Panc1 (cell line): ENCODE data around the gene CES4A. TPM values are rescaled to one million over a fixed set of nuclear protein-coding genes. Genes with fewer than 3 reads are reported as not detected.

Experiments
- ATAC-seq: fragments of 200-7000 bp; cut with Tn5 transposase; 2 replicates; pipeline ENCODE4 v1.9.1; 2020; ENCODE audit warnings: mild to moderate bottlenecking, moderate library complexity
- BruUV-seq: library from RNA; stranded (reverse); fragments of 400-500 nt; replicated peaks from 2 replicates; lab custom pipeline; 2021; lab: Mats Ljungman, UMichigan
- CTCF ChIA-PET: fragments of 300-600 bp; sonication (Branson Sonifier 250); formaldehyde crosslinking; loops from one replicate; lab custom pipeline; 2022; ENCODE audit warnings: antibody characterized with exemption; lab: Charles Lee
- POLR2A ChIA-PET: fragments of 300-600 bp; sonication (Branson Sonifier 250); formaldehyde crosslinking; loops from one replicate; lab custom pipeline; 2022; ENCODE audit warnings: antibody characterized with exemption; lab: Charles Lee
- DNase-seq: peaks from one replicate; pipeline ENCODE4 v3.0.0-alpha.2; 2010; ENCODE audit warnings: low read depth, low spot score
- H3K27ac ChIP-seq: 2 replicates; pipeline ENCODE4 v1.5.1; 2011; ENCODE audit warnings: mild to moderate bottlenecking, low read length, inconsistent platforms
- H3K27me3 ChIP-seq: fragments of 200-500 bp; sonication (Bioruptor generic); 2 replicates; pipeline ENCODE4 v1.6.0; 2014; ENCODE audit warnings: low read length, inconsistent platforms; ENCODE audit not compliant: control insufficient read depth, insufficient read depth
- H3K36me3 ChIP-seq: fragments of 200-500 bp; sonication (Bioruptor generic); 2 replicates; pipeline ENCODE4 v1.5.1; 2014; ENCODE audit warnings: inconsistent platforms, mild to moderate bottlenecking, low read length, moderate library complexity; ENCODE audit not compliant: control insufficient read depth, insufficient read depth
- H3K4me1 ChIP-seq: 2 replicates; pipeline ENCODE4 v1.5.1; 2011; ENCODE audit warnings: inconsistent platforms, mild to moderate bottlenecking, low read length, moderate library complexity; ENCODE audit not compliant: control insufficient read depth, insufficient read depth
- H3K4me3 ChIP-seq, 2 experiments: 2 replicates each; pipeline ENCODE4 v1.5.1; 2011 to 2012; ENCODE audit warnings: low read depth in 2 of 2, low read length in 2 of 2, mild to moderate bottlenecking in 2 of 2, inconsistent platforms in 1 of 2, moderate library complexity in 1 of 2
- H3K9me3 ChIP-seq: fragments of 200-500 bp; sonication (Bioruptor generic); 2 replicates; pipeline ENCODE4 v1.5.1; 2014; ENCODE audit warnings: low read depth, mild to moderate bottlenecking, inconsistent platforms, low read length, moderate library complexity; ENCODE audit not compliant: control insufficient read depth, insufficient read depth
- CTCF ChIP-seq: fragments of 450-650 bp; IDR thresholded peaks from 2 replicates; pipeline ENCODE4 v1.5.1; 2017; ENCODE audit warnings: mild to moderate bottlenecking
- POLR2AphosphoS5 ChIP-seq: IDR thresholded peaks from 2 replicates; pipeline ENCODE4 v1.6.1; 2012; ENCODE audit warnings: mild to moderate bottlenecking, low read depth, low read length, moderate library complexity
- REST ChIP-seq, 2 experiments: IDR thresholded peaks; 2 replicates each; pipeline ENCODE4 v1.6.1; 2011 to 2012; ENCODE audit warnings: low read depth in 2 of 2, control low read depth in 1 of 2, low read length in 1 of 2, mild to moderate bottlenecking in 1 of 2, moderate library complexity in 1 of 2; ENCODE audit not compliant: insufficient read depth in 1 of 2
- SIN3A ChIP-seq: IDR thresholded peaks from 2 replicates; pipeline ENCODE4 v1.6.1; 2012; ENCODE audit warnings: low read depth, mild to moderate bottlenecking, low read length, moderate library complexity, borderline replicate concordance; ENCODE audit not compliant: insufficient read depth
- TCF7L2 ChIP-seq: IDR thresholded peaks from 2 replicates; pipeline ENCODE4 v1.6.1; 2011; ENCODE audit warnings: mild to moderate bottlenecking, low read depth, low read length, inconsistent platforms
- in situ Hi-C: cut with HindIII; loops from 2 replicates; pipeline ENCODE4 v1.10.0; 2016; ENCODE audit warnings: low sequenced_read_pairs, low pct_unique_long_range_greater_than_20kb
- intact Hi-C: fragments of 100-400 bp; cut with micrococcal nuclease; formaldehyde crosslinking; loops from one replicate; pipeline ENCODE4 v1.10.0; 2022; ENCODE audit not compliant: unreplicated experiment
- total RNA-seq: library from RNA; stranded (reverse); gene quantifications from one replicate; pipeline ENCODE4 v1.2.1, GENCODE V29; 2021; ENCODE audit not compliant: unreplicated experiment

CES4A gene
- total RNA-seq, 1 experiment from 2014 or later, result 6.1 TPM

- ATAC-seq, result no peak
- ChIA-PET CTCF (no interaction called here), POLR2A (no interaction called here)
- no peaks in the 10 kb centered on the region for H3K27me3 ChIP-seq
- no peaks in the 10 kb centered on the region for H3K9me3 ChIP-seq
- no peaks in the 10 kb centered on the region for H3K36me3 ChIP-seq
- TF ChIP-seq CTCF (no peak), REST (IDR thresholded peaks at IDR 0.05; ENCODE audit: insufficient read depth in 1 of 2, low read depth in 2 of 2, low read length in 1 of 2) (no peak), SIN3A (no peak), TCF7L2 (no peak), POLR2AphosphoS5 (no peak)
- no peak overlapping the region for H3K4me3 ChIP-seq
- DNase-seq, result no peak
- BruUV-seq, result no TSS peak
- in situ Hi-C loops (no loop called here), intact Hi-C loops (no loop called here)
- peaks cover 3% of the 10 kb centered on the region for H3K4me1 ChIP-seq
- H3K27ac ChIP-seq, result no peak overlapping the region
These were observed 48.2 kb upstream of the CES4A start for GRCh38 chr16:66940236-66940635.

- no peaks in the 10 kb centered on the region for H3K36me3 ChIP-seq
- ATAC-seq, result no peak
- BruUV-seq, result no TSS peak
- ChIA-PET POLR2A (no interaction called here), CTCF (interaction anchor here (0.6 kb wide), 1 partner anchor 84 kb away, joined by 3 read pairs; no protein-coding TSS in a partner anchor)
- H3K27me3 ChIP-seq, result no peaks in the 10 kb centered on the region
- no peaks in the 10 kb centered on the region for H3K4me1 ChIP-seq
- H3K4me3 ChIP-seq, result no peak overlapping the region
- TF ChIP-seq POLR2AphosphoS5 (no peak), CTCF (no peak), REST (IDR thresholded peaks at IDR 0.05; ENCODE audit: insufficient read depth in 1 of 2, low read depth in 2 of 2, low read length in 1 of 2) (no peak), SIN3A (no peak), TCF7L2 (no peak)
- in situ Hi-C loops (no loop called here), intact Hi-C loops (no loop called here)
- no peaks in the 10 kb centered on the region for H3K9me3 ChIP-seq
- no peak overlapping the region for H3K27ac ChIP-seq
- DNase-seq, result no peak
These were observed 45.4 kb upstream of the CES4A start for GRCh38 chr16:66942981-66943380.
